CD4-positive, alpha-beta T cell (primary cell): ENCODE results near the gene SNX25. TPM values are rescaled to one million over a fixed set of nuclear protein-coding genes. Genes with fewer than 3 reads are reported as not detected.

Source experiments
- ATAC-seq: fragments of 200-7000 bp; cut with Tn5 transposase; one replicate; pipeline ENCODE4 v1.10.0; 2022; ENCODE audit warnings: mild to moderate bottlenecking; ENCODE audit not compliant: poor library complexity
- CTCF ChIA-PET: fragments of 350-600 bp; sonication (Branson Sonifier 250); formaldehyde crosslinking; loops from one replicate; lab custom pipeline; 2021; ENCODE audit warnings: antibody characterized with exemption, inconsistent platforms; lab: Charles Lee
- POLR2A ChIA-PET: fragments of 350-600 bp; sonication (Branson Sonifier 250); formaldehyde crosslinking; loops from one replicate; lab custom pipeline; 2021; ENCODE audit warnings: antibody characterized with exemption, inconsistent platforms; lab: Charles Lee
- DNase-seq, 14 experiments: peaks; one replicate each; pipeline ENCODE4 v3.0.0-alpha.2; 2013 to 2020; ENCODE audit warnings: mixed read lengths in 2 of 14
- H3K27ac ChIP-seq, 2 donors: one replicate each; pipeline versions ENCODE4 v1.5.1 to v1.7.0; 2013; ENCODE audit warnings: low read length in 2 of 2, low read depth in 1 of 2, mild to moderate bottlenecking in 1 of 2
- H3K27me3 ChIP-seq, 2 experiments: 1 replicate in 1 of 2; 2 replicates in 1 of 2; pipeline versions ENCODE4 v1.6.1 to v1.7.0; 2013; ENCODE audit warnings: low read length in 2 of 2, control low read depth in 1 of 2, mild to moderate bottlenecking in 1 of 2, moderate library complexity in 1 of 2; ENCODE audit not compliant: insufficient read depth in 2 of 2, control insufficient read depth in 1 of 2
- H3K36me3 ChIP-seq: one replicate; pipeline ENCODE4 v1.6.1; 2013; ENCODE audit warnings: low read length, control low read depth; ENCODE audit not compliant: insufficient read depth
- H3K4me1 ChIP-seq: one replicate; pipeline ENCODE4 v1.6.1; 2013; ENCODE audit warnings: low read length, control low read depth; ENCODE audit not compliant: insufficient read depth
- H3K4me3 ChIP-seq: one replicate; pipeline ENCODE4 v1.5.1; 2013; ENCODE audit warnings: mild to moderate bottlenecking, low read length, moderate library complexity
- H3K9me3 ChIP-seq, 2 experiments: 1 replicate in 1 of 2; 2 replicates in 1 of 2; pipeline versions ENCODE4 v1.6.1 to v1.7.0; 2013; ENCODE audit warnings: low read length in 2 of 2, mild to moderate bottlenecking in 2 of 2, control low read depth in 1 of 2, moderate library complexity in 1 of 2; ENCODE audit not compliant: control insufficient read depth in 1 of 2, insufficient read depth in 1 of 2
- H3K27ac Mint-ChIP-seq: one replicate; pipeline ENCODE4 v1.8.0; 2020; ENCODE audit warnings: mixed read lengths
- H3K27me3 Mint-ChIP-seq: one replicate; pipeline ENCODE4 v1.8.0; 2021; ENCODE audit warnings: mixed read lengths
- H3K36me3 Mint-ChIP-seq: one replicate; pipeline ENCODE4 v1.8.0; 2021; ENCODE audit warnings: low read depth, mixed read lengths
- H3K4me1 Mint-ChIP-seq: one replicate; pipeline ENCODE4 v1.8.0; 2021; ENCODE audit warnings: low read depth, mixed read lengths
- H3K4me3 Mint-ChIP-seq: one replicate; pipeline ENCODE4 v1.8.0; 2020; ENCODE audit warnings: mild to moderate bottlenecking, mixed read lengths
- H3K9me3 Mint-ChIP-seq: one replicate; pipeline ENCODE4 v1.8.0; 2020; ENCODE audit warnings: mixed read lengths
- intact Hi-C, 2 experiments: fragments of 100-400 bp; cut with DNase I in 1 of 2; cut with micrococcal nuclease in 1 of 2; formaldehyde crosslinking; loops; one replicate each; pipeline versions ENCODE4 v1.15.1 to v1.9.0; 2023 to 2025; cut with DNase I, micrococcal nuclease
- total RNA-seq, 174 experiments: library from RNA in 2 of 174; stranded (reverse) in 2 of 174; gene quantifications; one replicate each; pipeline ENCODE4 v1.2.3 and lab custom pipeline; 2021 to 2026
- TF ChIP-seq, protein P1 (sequence below): fragments of 200-600 bp; IDR thresholded peaks from one replicate; pipeline ENCODE4 v1.8.0; 2022; ENCODE audit warnings: antibody characterized with exemption, mild to moderate bottlenecking

The SNX25 gene
- total RNA-seq, 2 experiments from 2014 or later: 7.9 to 9.1 TPM

DNA sequence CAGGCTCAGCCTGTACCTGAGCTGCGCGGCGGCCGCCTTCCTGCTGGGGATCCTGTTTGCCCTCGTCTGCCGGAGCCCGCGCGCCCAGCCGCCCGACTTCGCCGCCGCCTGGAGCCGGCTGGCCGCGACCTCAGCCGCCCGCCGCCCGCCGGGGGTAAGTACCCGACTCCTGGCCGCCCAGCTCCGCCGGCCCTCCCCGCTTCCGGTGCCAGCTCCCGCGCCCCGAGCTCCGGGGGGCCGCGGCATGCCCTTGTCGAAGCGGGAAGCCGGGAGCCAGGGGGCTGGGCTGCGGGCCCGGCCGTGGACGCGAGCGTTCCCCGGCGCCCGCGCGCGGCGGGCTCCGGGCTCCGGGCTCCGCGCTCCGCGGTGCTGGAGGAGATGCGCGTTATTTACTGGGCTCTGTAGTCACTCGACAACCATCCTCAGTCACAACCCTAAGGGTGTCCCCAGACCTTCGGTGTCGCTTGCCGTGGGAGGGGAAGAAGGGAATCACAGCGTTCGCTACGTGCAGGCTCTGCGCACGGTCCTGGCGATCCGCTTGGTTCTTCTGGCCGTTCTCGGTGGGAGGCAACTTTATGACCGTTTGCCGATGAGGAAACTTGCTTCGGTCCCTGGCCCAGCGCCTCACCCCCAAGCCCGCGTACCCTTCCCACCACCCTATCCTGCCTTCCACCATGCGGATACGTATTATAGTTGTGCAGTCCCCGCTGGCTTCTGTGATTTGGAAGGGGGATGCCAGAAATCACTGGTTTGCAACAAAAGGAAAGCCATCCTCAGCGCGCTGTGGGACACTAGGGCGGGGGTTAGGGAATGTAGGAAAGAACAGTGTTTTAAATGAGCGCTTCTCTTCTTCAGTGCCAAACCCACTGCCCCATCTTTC is 944 bp downstream of the SNX25 start:
- no peak overlapping the region for H3K27ac ChIP-seq
- ChIA-PET CTCF (interaction anchor here (2.6 kb wide), 1 partner anchor 26 kb away, joined by 9 read pairs; no protein-coding TSS in a partner anchor), POLR2A (interaction anchor here (0.6 to 2.8 kb wide), 8 partner anchors 10 to 215 kb away, joined by 3 to 22 read pairs (median 3); partner anchors contain the start of genes ANKRD37, LRP2BP and UFSP2)
- peak; percentile 41 for ATAC-seq
- peak overlapping the region; percentile 69 for H3K4me3 ChIP-seq
- H3K36me3 ChIP-seq: no peaks in the 10 kb centered on the region
- H3K27me3 Mint-ChIP-seq: no peaks in the 10 kb centered on the region
- no peaks in the 10 kb centered on the region for H3K9me3 ChIP-seq
- no peaks in the 10 kb centered on the region for H3K9me3 Mint-ChIP-seq
- peak overlapping the region; percentile 80 for H3K27ac Mint-ChIP-seq
- peak in 13 of 14 experiments; percentile 10 to 67 (median 39) for DNase-seq
- H3K4me1 Mint-ChIP-seq: peaks cover 39% of the 10 kb centered on the region
- H3K36me3 Mint-ChIP-seq: peaks cover 14% of the 10 kb centered on the region
- TF ChIP-seq, protein P1, sequence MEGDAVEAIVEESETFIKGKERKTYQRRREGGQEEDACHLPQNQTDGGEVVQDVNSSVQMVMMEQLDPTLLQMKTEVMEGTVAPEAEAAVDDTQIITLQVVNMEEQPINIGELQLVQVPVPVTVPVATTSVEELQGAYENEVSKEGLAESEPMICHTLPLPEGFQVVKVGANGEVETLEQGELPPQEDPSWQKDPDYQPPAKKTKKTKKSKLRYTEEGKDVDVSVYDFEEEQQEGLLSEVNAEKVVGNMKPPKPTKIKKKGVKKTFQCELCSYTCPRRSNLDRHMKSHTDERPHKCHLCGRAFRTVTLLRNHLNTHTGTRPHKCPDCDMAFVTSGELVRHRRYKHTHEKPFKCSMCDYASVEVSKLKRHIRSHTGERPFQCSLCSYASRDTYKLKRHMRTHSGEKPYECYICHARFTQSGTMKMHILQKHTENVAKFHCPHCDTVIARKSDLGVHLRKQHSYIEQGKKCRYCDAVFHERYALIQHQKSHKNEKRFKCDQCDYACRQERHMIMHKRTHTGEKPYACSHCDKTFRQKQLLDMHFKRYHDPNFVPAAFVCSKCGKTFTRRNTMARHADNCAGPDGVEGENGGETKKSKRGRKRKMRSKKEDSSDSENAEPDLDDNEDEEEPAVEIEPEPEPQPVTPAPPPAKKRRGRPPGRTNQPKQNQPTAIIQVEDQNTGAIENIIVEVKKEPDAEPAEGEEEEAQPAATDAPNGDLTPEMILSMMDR: no peak
- H3K27me3 ChIP-seq: no peaks in the 10 kb centered on the region
- intact Hi-C loops: loop anchor here in 1 of 2 experiments (5.0 kb wide), 1 partner anchor 733 kb away; no protein-coding TSS in a partner anchor
- peaks cover 24% of the 10 kb centered on the region for H3K4me1 ChIP-seq
- peak overlapping the region; percentile 90 for H3K4me3 Mint-ChIP-seq

DNA sequence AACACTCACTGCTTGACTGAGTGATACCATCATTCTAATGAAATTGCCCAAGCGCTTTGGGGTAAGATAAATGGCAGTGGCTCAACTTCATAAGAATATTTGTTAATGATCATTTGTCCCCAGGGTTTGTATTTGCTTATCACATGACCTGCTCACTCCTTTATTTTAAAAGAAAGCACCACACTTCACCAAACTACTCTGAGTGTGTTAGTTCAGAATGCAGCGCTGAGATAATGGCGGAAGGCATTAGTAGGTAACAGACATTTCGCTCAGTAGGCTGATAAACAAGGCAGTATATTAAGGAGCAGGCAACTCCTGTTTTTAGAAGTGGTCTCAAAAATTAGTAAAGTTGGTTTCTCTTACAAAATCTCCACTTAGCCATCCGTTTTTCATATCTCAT is 1.6 kb downstream of the SNX25 start:
- peak overlapping the region; percentile 69 for H3K4me3 ChIP-seq
- H3K9me3 ChIP-seq: no peaks in the 10 kb centered on the region
- no peak for DNase-seq
- no peaks in the 10 kb centered on the region for H3K27me3 ChIP-seq
- Mint-ChIP-seq H3K36me3 (peaks cover 14% of the 10 kb centered on the region), H3K27me3 (no peaks in the 10 kb centered on the region), H3K4me3 (peak overlapping the region; percentile 90), H3K4me1 (peaks cover 35% of the 10 kb centered on the region), H3K27ac (peak overlapping the region; percentile 80), H3K9me3 (no peaks in the 10 kb centered on the region)
- ChIA-PET CTCF (no interaction called here), POLR2A (interaction anchor here (0.5 to 2.8 kb wide), 3 partner anchors 10 to 185 kb away, joined by 3 to 22 read pairs (median 4); partner anchors contain the start of genes ANKRD37 and LRP2BP)
- no peak overlapping the region for H3K27ac ChIP-seq
- ATAC-seq: no peak
- no peaks in the 10 kb centered on the region for H3K36me3 ChIP-seq
- TF ChIP-seq, protein P1: no peak
- intact Hi-C loops: loop anchor here in 1 of 2 experiments (5.0 kb wide), 1 partner anchor 734 kb away; no protein-coding TSS in a partner anchor
- H3K4me1 ChIP-seq: peaks cover 20% of the 10 kb centered on the region

DNA sequence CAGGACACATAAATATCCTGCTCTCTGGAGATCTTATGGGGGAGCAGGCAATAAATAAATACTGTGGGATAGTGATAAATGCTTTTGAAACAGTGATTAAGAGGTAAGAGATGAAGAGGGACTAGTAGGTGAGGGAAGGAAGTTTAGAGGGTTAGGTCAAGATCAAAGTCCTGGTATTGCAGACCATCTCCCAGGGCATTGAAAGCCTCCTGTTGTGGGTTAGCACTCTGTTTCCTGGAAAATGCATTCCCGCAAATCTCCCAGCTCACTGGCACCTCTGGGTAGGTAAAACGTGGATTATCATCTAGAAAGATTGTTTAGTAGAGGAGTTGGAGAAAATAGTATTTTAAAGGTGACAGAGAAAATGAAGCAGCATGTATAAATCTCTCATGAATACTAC is 2.2 kb downstream of the SNX25 start:
- TF ChIP-seq, protein P1: no peak

More for the DNA sequence above, 2.2 kb downstream of the SNX25 start:
- DNase-seq (no peak), ATAC-seq (no peak)
- CTCF ChIA-PET: no interaction called here
- no peaks in the 10 kb centered on the region for H3K9me3 Mint-ChIP-seq
- H3K4me1 Mint-ChIP-seq: peaks cover 33% of the 10 kb centered on the region
- Histone ChIP-seq H3K4me3 (no peak overlapping the region), H3K27me3 (no peaks in the 10 kb centered on the region), H3K4me1 (peaks cover 20% of the 10 kb centered on the region), H3K27ac (no peak overlapping the region), H3K36me3 (no peaks in the 10 kb centered on the region), H3K9me3 (no peaks in the 10 kb centered on the region)
- H3K27me3 Mint-ChIP-seq: no peaks in the 10 kb centered on the region
- intact Hi-C loops: loop anchor here in 1 of 2 experiments (5.0 kb wide), 1 partner anchor 734 kb away; no protein-coding TSS in a partner anchor
- H3K36me3 Mint-ChIP-seq: peaks cover 14% of the 10 kb centered on the region
- peak overlapping the region; percentile 80 for H3K27ac Mint-ChIP-seq
- H3K4me3 Mint-ChIP-seq: peak overlapping the region; percentile 90
- POLR2A ChIA-PET: no interaction called here
